Lower leg skin (tissue), 4 donors: ENCODE measurements around the gene CNDP2. TPM values are rescaled to one million over a fixed set of nuclear protein-coding genes. Genes with fewer than 3 reads are reported as not detected.
A peak's percentile ranks its signal among the peaks of the same experiment; 100 is the strongest.

ENCODE experiments used
- DNase-seq, 2 donors: peaks; one replicate each; pipeline ENCODE4 v3.0.0-alpha.2; 2019; ENCODE audit warnings: low spot score in 2 of 2
- H3K4me3 ChIP-seq: fragments of 200-600 bp; sonication (generic); 2 replicates; pipeline ENCODE4 v1.5.1; 2017; ENCODE audit warnings: mild to moderate bottlenecking, low read depth; ENCODE audit not compliant: poor library complexity, severe bottlenecking
- CTCF ChIP-seq, 3 donors: fragments of 450-650 bp; IDR thresholded peaks; one replicate each; pipeline ENCODE4 v1.5.1; 2016; ENCODE audit warnings: antibody characterized with exemption in 3 of 3, mild to moderate bottlenecking in 3 of 3, moderate library complexity in 2 of 3
- POLR2A ChIP-seq, 2 donors: fragments of 450-650 bp; IDR thresholded peaks; one replicate each; pipeline ENCODE4 v1.6.1; 2016 to 2017; ENCODE audit warnings: antibody characterized with exemption in 2 of 2, mild to moderate bottlenecking in 1 of 2, moderate library complexity in 1 of 2
- WGBS, 2 donors: methylation state at CpG; one replicate each; pipeline ENCODE4 v1.1.5; 2018; 5-methylcytosine and 5-hydroxymethylcytosine counted together
- intact Hi-C: fragments of 100-400 bp; cut with DNase I; formaldehyde crosslinking; loops from one replicate; pipeline ENCODE4 v1.15.0; 2023; ENCODE audit warnings: low total_unique reads
- total RNA-seq, 4 donors: library from RNA; depleted of rRNA; stranded (reverse); fragments of >200 nt; gene quantifications; one replicate each; pipeline ENCODE4 v1.1.0, GENCODE V29; 2016

CNDP2 gene
- total RNA-seq, 4 donors from 2014 or later: 56.0 to 78.2 (median 73.0) TPM

DNA sequence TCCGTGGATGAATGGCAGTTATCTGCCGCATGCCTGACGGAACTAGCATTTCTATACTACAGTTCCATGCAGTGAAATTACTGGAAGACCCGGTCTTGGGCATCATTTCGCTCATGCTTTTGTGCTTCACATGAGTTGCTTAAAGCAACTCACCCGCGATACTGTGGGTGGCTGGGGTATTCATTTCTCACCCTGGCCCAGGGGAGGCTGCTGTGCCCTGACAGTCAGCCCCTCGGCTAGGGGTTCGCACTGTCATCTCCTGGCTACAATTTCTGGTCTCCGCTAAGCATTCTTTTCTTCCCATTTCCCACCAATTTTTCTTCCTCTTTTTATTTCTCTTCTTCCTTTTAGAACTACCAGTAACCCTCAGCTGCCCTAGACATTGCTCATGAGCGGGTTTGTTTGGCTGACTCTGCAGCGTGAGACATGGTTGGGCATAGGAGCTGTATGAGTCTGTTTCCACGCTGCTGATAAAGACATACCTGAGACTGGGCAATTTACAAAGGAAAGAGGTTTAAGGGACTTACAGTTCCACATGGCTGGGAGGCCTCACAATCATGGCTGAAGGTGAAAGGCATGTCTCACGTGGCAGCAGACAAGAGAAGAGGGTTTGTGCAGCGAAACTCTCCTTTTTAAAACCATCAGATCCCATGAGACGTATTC is 16.5 kb upstream of the CNDP2 start:
- DNase-seq: no peak
- WGBS, 2 donors: 90 to 91% methylated on average over 16 of the region's 16 CpGs
- H3K4me3 ChIP-seq: no peak overlapping the region
- intact Hi-C loops: no loop called here
- TF ChIP-seq CTCF (IDR thresholded peaks at IDR 0.05): no peak
- TF ChIP-seq POLR2A (IDR thresholded peaks at IDR 0.05): no peak

DNA sequence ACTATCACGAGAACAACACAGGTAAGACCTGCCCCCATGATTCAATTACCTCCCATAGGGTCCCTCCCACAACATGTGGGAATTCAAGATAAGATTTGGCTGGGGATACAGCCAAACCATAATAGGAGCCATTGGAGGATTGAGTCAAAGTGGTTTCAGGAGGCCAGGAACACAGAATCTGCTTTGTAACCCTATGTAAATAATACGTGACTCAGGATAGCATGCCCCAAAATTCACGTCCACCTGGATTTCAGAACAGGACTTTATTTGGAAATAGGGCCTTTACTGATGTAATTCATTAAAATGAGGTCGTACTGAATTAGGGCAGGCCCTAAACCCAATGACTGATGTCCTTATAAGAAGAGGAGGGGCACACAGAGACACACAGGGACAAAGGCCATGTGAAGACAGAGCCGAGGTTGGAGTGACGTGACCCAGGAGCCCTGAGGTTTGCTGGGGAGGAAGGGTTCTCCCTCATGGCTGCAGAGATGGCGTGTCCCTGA is 16.0 kb upstream of the CNDP2 start:
- 79 to 90% methylated on average over 7 of the region's 7 CpGs for WGBS, 2 donors
- no peak for TF ChIP-seq POLR2A (IDR thresholded peaks at IDR 0.05)
- H3K4me3 ChIP-seq: no peak overlapping the region
- intact Hi-C loops: no loop called here
- no peak for DNase-seq

DNA sequence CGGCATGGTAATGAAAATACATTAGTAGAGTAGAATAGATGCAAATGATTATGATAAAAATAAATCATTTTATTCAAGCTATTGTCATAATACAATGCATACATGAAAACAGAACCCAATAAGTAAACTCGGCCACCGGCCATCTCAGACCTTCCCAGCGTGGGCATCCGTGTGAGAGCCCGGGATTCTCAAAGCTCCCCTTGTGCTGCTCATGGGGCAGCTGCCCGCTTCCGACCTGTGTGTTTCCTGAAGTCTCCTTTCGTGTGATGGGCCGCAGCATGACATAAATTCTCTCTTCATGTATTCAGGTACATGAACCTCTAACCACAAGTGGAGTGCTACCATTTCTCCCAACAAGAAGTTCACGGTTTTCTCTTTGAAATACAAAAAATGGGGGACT is 13.5 kb upstream of the CNDP2 start:
- no peak for DNase-seq
- intact Hi-C loops: no loop called here
- TF ChIP-seq CTCF (IDR thresholded peaks at IDR 0.05): no peak
- TF ChIP-seq POLR2A (IDR thresholded peaks at IDR 0.05): no peak
- WGBS, 2 donors: 91 to 94% methylated on average over 11 of the region's 11 CpGs
- no peak overlapping the region for H3K4me3 ChIP-seq

- intact Hi-C loops: loop anchor here (5.0 kb wide), 1 partner anchor 134 kb away; no protein-coding TSS in a partner anchor
- TF ChIP-seq CTCF (IDR thresholded peaks at IDR 0.05) (no peak), POLR2A (IDR thresholded peaks at IDR 0.05) (no peak)
- 89% methylated on average over 14 to 15 of the region's 15 CpGs for WGBS, 2 donors
Observed at GRCh38 chr18:74486119-74486849, 9.9 kb upstream of the CNDP2 start.

DNA sequence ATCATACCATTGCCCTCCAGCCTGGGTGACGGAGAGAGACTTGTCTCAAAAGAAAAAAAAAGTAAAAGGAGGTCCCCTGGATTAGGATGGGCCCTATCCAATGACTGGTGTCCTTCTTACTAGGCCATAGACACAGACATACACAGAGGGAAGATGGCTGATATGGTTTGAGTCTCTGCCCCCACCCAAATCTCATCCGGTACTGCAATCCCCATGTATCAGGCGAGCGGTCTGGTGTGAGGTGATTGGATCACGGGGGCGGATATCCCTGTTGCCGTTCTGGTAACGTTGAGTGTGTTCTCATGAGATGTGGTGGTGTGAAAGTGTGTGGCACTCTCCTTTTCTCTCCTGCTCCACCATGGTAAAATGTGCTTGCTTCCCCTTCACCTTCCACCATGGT is 7.8 kb upstream of the CNDP2 start:
- intact Hi-C loops: loop anchor here (5.0 kb wide), 1 partner anchor 136 kb away; no protein-coding TSS in a partner anchor
- H3K4me3 ChIP-seq: no peak overlapping the region
- WGBS, 2 donors: 92 to 97% methylated on average over 8 of the region's 8 CpGs
- TF ChIP-seq POLR2A (IDR thresholded peaks at IDR 0.05) (no peak), CTCF (IDR thresholded peaks at IDR 0.05) (no peak)
- DNase-seq: peak in 1 of 2 donors; percentile 52

More at GRCh38 chr18:74486119-74486849, 9.9 kb upstream of the CNDP2 start:
- DNase-seq: no peak
- no peak overlapping the region for H3K4me3 ChIP-seq

GRCh38 chr18:74488864-74489263 is 7.3 kb upstream of the CNDP2 start:
- intact Hi-C loops: loop anchor here (5.0 kb wide), 1 partner anchor 137 kb away; no protein-coding TSS in a partner anchor
- no peak overlapping the region for H3K4me3 ChIP-seq
- WGBS, 2 donors: 92 to 97% methylated on average over 8 of the region's 8 CpGs
- TF ChIP-seq CTCF (IDR thresholded peaks at IDR 0.05) (no peak), POLR2A (IDR thresholded peaks at IDR 0.05) (no peak)
- DNase-seq: peak in 1 of 2 donors; percentile 75
